ENCODE measurements around the gene PRKAR1B.

PRKAR1B gene

DNA sequence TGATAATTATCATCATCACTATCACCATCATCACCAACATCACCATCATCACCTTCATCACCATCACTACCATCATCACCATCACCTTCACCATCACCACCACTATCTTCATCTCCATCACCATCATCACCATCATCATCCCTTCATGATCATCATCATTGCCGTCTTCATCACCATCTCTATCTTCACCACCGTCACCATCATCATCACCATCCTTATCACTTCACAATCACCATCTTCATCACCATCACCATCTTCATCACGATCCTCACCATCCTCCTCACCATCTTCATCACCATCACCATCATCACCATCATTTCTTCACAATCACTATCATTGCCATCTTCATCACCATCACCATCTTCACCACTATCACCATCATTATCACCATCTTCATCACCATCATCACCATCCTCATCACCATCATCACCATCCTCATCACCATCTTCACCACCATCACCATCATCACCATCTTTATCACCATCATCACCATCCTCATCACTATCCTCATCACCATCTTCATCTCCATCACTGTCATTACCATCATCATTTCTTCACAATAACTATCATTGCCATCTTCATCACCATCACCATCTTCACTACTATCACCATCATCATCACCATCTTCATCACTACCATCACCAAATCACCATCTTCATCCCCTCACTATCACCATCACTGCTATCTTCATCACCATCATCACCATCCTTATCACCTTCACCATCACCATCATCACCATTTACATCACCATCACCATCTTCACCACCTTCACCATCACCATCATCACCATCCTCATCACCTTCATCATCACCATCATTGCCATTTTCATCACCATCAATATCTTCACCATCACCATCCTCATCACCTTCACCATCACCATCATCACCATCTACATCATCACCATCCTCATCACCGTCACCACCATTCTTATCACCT is 73.0 kb downstream of the PRKAR1B start (continued):
- TF ChIP-seq, protein P1, sequence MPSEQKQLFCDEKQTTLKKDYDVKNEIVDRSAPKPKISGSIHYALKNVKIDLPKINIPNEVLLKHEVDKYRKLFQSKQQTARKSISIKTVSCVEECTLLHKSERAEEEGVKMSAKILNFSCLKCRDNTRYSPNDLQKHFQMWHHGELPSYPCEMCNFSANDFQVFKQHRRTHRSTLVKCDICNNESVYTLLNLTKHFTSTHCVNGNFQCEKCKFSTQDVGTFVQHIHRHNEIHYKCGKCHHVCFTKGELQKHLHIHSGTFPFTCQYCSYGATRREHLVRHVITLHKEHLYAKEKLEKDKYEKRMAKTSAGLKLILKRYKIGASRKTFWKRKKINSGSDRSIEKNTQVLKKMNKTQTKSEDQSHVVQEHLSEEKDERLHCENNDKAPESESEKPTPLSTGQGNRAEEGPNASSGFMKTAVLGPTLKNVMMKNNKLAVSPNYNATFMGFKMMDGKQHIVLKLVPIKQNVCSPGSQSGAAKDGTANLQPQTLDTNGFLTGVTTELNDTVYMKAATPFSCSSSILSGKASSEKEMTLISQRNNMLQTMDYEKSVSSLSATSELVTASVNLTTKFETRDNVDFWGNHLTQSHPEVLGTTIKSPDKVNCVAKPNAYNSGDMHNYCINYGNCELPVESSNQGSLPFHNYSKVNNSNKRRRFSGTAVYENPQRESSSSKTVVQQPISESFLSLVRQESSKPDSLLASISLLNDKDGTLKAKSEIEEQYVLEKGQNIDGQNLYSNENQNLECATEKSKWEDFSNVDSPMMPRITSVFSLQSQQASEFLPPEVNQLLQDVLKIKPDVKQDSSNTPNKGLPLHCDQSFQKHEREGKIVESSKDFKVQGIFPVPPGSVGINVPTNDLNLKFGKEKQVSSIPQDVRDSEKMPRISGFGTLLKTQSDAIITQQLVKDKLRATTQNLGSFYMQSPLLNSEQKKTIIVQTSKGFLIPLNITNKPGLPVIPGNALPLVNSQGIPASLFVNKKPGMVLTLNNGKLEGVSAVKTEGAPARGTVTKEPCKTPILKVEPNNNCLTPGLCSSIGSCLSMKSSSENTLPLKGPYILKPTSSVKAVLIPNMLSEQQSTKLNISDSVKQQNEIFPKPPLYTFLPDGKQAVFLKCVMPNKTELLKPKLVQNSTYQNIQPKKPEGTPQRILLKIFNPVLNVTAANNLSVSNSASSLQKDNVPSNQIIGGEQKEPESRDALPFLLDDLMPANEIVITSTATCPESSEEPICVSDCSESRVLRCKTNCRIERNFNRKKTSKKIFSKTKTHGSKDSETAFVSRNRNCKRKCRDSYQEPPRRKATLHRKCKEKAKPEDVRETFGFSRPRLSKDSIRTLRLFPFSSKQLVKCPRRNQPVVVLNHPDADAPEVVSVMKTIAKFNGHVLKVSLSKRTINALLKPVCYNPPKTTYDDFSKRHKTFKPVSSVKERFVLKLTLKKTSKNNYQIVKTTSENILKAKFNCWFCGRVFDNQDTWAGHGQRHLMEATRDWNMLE (tag by site-specific recombination; conservative IDR thresholded peaks at IDR 0.05; ENCODE audit: low read depth) = no peak
- TF ChIP-seq IKZF3 (tag by site-specific recombination; IDR thresholded peaks at IDR 0.05) (no peak), ZNF37A (tag by site-specific recombination; IDR thresholded peaks at IDR 0.05) (no peak), ZNF2 (tag by site-specific recombination; IDR thresholded peaks at IDR 0.05) (no peak), ZNF423 (tag by site-specific recombination; IDR thresholded peaks at IDR 0.05) (no peak), ZNF239 (tag by site-specific recombination; IDR thresholded peaks at IDR 0.05) (0 out of 2 replicates have a peak, but pooled peaks have one; percentile 34), WT1 (tag by site-specific recombination; IDR thresholded peaks at IDR 0.05) (no peak), ZNF354C (tag by site-specific recombination; IDR thresholded peaks at IDR 0.05; ENCODE audit: borderline replicate concordance, low read depth) (peak; percentile 73; the same call in 1 of the 2 replicates), ZNF416 (tag by site-specific recombination; IDR thresholded peaks at IDR 0.05) (no peak), ZFP3 (tag by site-specific recombination; IDR thresholded peaks at IDR 0.05; ENCODE audit: low read depth) (no peak), ZFP37 (tag by site-specific recombination; IDR thresholded peaks at IDR 0.05) (no peak), TCF7L2 (IDR thresholded peaks at IDR 0.05; ENCODE audit: borderline replicate concordance, low read depth, low read length) (no peak), ZNF548 (tag by site-specific recombination; IDR thresholded peaks at IDR 0.05) (no peak), KLF1 (tag by site-specific recombination; IDR thresholded peaks at IDR 0.05) (no peak)
- TF ChIP-seq, protein P2, sequence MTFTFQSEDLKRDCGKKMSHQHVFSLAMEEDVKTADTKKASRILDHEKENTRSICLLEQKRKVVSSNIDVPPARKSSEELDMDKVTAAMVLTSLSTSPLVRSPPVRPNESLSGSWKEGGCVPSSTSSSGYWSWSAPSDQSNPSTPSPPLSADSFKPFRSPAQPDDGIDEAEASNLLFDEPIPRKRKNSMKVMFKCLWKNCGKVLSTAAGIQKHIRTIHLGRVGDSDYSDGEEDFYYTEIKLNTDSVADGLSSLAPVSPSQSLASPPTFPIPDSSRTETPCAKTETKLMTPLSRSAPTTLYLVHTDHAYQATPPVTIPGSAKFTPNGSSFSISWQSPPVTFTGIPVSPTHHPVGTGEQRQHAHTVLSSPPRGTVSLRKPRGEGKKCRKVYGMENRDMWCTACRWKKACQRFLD (tag by site-specific recombination; IDR thresholded peaks at IDR 0.05) = no peak
- TF ChIP-seq, protein P3, sequence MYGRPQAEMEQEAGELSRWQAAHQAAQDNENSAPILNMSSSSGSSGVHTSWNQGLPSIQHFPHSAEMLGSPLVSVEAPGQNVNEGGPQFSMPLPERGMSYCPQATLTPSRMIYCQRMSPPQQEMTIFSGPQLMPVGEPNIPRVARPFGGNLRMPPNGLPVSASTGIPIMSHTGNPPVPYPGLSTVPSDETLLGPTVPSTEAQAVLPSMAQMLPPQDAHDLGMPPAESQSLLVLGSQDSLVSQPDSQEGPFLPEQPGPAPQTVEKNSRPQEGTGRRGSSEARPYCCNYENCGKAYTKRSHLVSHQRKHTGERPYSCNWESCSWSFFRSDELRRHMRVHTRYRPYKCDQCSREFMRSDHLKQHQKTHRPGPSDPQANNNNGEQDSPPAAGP (tag by site-specific recombination; IDR thresholded peaks at IDR 0.05) = no peak
- TF ChIP-seq, protein P4, sequence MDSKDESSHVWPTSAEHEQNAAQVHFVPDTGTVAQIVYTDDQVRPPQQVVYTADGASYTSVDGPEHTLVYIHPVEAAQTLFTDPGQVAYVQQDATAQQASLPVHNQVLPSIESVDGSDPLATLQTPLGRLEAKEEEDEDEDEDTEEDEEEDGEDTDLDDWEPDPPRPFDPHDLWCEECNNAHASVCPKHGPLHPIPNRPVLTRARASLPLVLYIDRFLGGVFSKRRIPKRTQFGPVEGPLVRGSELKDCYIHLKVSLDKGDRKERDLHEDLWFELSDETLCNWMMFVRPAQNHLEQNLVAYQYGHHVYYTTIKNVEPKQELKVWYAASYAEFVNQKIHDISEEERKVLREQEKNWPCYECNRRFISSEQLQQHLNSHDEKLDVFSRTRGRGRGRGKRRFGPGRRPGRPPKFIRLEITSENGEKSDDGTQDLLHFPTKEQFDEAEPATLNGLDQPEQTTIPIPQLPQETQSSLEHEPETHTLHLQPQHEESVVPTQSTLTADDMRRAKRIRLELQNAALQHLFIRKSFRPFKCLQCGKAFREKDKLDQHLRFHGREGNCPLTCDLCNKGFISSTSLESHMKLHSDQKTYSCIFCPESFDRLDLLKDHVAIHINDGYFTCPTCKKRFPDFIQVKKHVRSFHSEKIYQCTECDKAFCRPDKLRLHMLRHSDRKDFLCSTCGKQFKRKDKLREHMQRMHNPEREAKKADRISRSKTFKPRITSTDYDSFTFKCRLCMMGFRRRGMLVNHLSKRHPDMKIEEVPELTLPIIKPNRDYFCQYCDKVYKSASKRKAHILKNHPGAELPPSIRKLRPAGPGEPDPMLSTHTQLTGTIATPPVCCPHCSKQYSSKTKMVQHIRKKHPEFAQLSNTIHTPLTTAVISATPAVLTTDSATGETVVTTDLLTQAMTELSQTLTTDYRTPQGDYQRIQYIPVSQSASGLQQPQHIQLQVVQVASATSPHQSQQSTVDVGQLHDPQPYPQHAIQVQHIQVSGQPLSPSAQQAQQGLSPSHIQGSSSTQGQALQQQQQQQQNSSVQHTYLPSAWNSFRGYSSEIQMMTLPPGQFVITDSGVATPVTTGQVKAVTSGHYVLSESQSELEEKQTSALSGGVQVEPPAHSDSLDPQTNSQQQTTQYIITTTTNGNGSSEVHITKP (tag by site-specific recombination; IDR thresholded peaks at IDR 0.05) = no peak
- TF ChIP-seq, protein P5, sequence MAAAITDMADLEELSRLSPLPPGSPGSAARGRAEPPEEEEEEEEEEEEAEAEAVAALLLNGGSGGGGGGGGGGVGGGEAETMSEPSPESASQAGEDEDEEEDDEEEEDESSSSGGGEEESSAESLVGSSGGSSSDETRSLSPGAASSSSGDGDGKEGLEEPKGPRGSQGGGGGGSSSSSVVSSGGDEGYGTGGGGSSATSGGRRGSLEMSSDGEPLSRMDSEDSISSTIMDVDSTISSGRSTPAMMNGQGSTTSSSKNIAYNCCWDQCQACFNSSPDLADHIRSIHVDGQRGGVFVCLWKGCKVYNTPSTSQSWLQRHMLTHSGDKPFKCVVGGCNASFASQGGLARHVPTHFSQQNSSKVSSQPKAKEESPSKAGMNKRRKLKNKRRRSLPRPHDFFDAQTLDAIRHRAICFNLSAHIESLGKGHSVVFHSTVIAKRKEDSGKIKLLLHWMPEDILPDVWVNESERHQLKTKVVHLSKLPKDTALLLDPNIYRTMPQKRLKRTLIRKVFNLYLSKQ (tag by site-specific recombination; IDR thresholded peaks at IDR 0.05; ENCODE audit: borderline replicate concordance) = no peak; the same call in 1 of the 2 replicates
- TF ChIP-seq, protein P6, sequence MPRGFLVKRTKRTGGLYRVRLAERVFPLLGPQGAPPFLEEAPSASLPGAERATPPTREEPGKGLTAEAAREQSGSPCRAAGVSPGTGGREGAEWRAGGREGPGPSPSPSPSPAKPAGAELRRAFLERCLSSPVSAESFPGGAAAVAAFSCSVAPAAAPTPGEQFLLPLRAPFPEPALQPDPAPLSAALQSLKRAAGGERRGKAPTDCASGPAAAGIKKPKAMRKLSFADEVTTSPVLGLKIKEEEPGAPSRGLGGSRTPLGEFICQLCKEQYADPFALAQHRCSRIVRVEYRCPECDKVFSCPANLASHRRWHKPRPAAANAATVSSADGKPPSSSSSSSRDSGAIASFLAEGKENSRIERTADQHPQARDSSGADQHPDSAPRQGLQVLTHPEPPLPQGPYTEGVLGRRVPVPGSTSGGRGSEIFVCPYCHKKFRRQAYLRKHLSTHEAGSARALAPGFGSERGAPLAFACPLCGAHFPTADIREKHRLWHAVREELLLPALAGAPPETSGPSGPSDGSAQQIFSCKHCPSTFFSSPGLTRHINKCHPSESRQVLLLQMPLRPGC (tag by site-specific recombination; IDR thresholded peaks at IDR 0.05) = no peak
- TF ChIP-seq, protein P7, sequence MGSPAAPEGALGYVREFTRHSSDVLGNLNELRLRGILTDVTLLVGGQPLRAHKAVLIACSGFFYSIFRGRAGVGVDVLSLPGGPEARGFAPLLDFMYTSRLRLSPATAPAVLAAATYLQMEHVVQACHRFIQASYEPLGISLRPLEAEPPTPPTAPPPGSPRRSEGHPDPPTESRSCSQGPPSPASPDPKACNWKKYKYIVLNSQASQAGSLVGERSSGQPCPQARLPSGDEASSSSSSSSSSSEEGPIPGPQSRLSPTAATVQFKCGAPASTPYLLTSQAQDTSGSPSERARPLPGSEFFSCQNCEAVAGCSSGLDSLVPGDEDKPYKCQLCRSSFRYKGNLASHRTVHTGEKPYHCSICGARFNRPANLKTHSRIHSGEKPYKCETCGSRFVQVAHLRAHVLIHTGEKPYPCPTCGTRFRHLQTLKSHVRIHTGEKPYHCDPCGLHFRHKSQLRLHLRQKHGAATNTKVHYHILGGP (tag by site-specific recombination; IDR thresholded peaks at IDR 0.05) = no peak
- TF ChIP-seq, protein P8, sequence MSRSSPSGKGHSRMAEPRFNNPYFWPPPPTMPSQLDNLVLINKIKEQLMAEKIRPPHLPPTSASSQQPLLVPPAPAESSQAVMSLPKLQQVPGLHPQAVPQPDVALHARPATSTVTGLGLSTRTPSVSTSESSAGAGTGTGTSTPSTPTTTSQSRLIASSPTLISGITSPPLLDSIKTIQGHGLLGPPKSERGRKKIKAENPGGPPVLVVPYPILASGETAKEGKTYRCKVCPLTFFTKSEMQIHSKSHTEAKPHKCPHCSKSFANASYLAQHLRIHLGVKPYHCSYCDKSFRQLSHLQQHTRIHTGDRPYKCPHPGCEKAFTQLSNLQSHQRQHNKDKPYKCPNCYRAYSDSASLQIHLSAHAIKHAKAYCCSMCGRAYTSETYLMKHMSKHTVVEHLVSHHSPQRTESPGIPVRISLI (tag by site-specific recombination; IDR thresholded peaks at IDR 0.05) = no peak
